ENCODE measurements around the gene SCAMP4. TPM values are rescaled to one million over a fixed set of nuclear protein-coding genes. Genes with fewer than 3 reads are reported as not detected.

Gene SCAMP4
- total RNA-seq, 2 experiments from 2014 or later: 21.3 to 49.9 TPM

DNA sequence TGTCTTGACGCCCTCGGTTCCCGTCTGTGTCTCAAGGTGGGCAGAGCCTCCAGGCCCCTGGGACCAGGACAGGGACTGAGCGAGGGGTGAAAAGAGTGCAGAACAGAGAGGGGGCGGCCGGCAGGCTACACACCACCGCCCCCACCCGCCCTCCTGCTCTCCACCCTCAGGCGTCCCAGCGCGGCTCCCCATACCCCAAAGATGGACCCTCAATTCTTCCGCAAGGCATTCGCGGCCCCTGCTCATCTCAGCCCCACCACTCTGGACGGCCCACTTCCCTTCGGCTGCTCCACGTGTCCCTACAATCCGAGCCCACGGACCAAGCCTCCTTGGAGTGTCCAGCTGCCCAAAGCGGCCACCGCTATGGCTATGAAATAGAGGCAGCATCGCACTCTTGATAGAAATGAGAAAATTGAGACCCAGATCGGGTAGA is 43.6 kb upstream of the SCAMP4 start:
- CTCF ChIA-PET (ENCODE audit: unreplicated experiment): no interaction called here
- Histone ChIP-seq H3K27ac (ENCODE audit: low read depth, low read length, poor library complexity, severe bottlenecking) (peak overlapping the region; percentile 68), H3K36me3 (ENCODE audit: insufficient read depth, low read length) (peaks cover 11% of the 10 kb centered on the region; the same call in 1 of the 2 replicates), H3K4me1 (ENCODE audit: insufficient read depth, low read length, poor library complexity, severe bottlenecking) (peaks cover 59% of the 10 kb centered on the region), H3K4me3 (ENCODE audit: low read depth, low read length, poor library complexity, severe bottlenecking) (peak overlapping the region; percentile 97), H4K20me1 (ENCODE audit: insufficient read depth, low read length) (peaks cover 23% of the 10 kb centered on the region), H3K9me2 (ENCODE audit: insufficient read depth, low read length) (no peaks in the 10 kb centered on the region), H3K9me3 (ENCODE audit: low read length) (no peaks in the 10 kb centered on the region), H3K4me2 (ENCODE audit: low read length) (peak overlapping the region; percentile 98), H2AFZ (ENCODE audit: low read length) (no peak overlapping the region), H3K79me2 (ENCODE audit: insufficient read depth, low read depth, low read length) (peaks cover 55% of the 10 kb centered on the region)
- no TSS peak for BruUV-seq (replicated peaks)
- TF ChIP-seq CTCF (conservative IDR thresholded peaks at IDR 0.05; ENCODE audit: low read length) (no peak), EZH2phosphoT487 (IDR thresholded peaks at IDR 0.05; ENCODE audit: borderline replicate concordance, low read depth, low read length) (no peak)
- POLR2A ChIA-PET: no interaction called here
- DNase-seq (ENCODE audit: low spot score): no peak
- intact Hi-C loops (cut with micrococcal nuclease; ENCODE audit: unreplicated experiment): no loop called here

- DNase-seq (ENCODE audit: low spot score): no peak
- Histone ChIP-seq H3K4me1 (ENCODE audit: insufficient read depth, low read length, poor library complexity, severe bottlenecking) (peaks cover 55% of the 10 kb centered on the region), H3K9me3 (ENCODE audit: low read length) (no peaks in the 10 kb centered on the region), H3K4me2 (ENCODE audit: low read length) (peak overlapping the region; percentile 98), H3K9me2 (ENCODE audit: insufficient read depth, low read length) (no peaks in the 10 kb centered on the region), H4K20me1 (ENCODE audit: insufficient read depth, low read length) (peaks cover 23% of the 10 kb centered on the region), H3K27ac (ENCODE audit: low read depth, low read length, poor library complexity, severe bottlenecking) (peak overlapping the region; percentile 68), H3K4me3 (ENCODE audit: low read depth, low read length, poor library complexity, severe bottlenecking) (peak overlapping the region; percentile 97), H2AFZ (ENCODE audit: low read length) (no peak overlapping the region), H3K36me3 (ENCODE audit: insufficient read depth, low read length) (peaks cover 11% of the 10 kb centered on the region; the same call in 1 of the 2 replicates), H3K79me2 (ENCODE audit: insufficient read depth, low read depth, low read length) (peaks cover 53% of the 10 kb centered on the region)
- ChIA-PET POLR2A (no interaction called here), CTCF (ENCODE audit: unreplicated experiment) (no interaction called here)
- BruUV-seq (replicated peaks): TSS peak; percentile 52
- TF ChIP-seq CTCF (conservative IDR thresholded peaks at IDR 0.05; ENCODE audit: low read length): no peak
- no peak for TF ChIP-seq EZH2phosphoT487 (IDR thresholded peaks at IDR 0.05; ENCODE audit: borderline replicate concordance, low read depth, low read length)
- intact Hi-C loops (cut with micrococcal nuclease; ENCODE audit: unreplicated experiment): no loop called here
Observed at GRCh38 chr19:1862068-1862423, 43.2 kb upstream of the SCAMP4 start.

DNA sequence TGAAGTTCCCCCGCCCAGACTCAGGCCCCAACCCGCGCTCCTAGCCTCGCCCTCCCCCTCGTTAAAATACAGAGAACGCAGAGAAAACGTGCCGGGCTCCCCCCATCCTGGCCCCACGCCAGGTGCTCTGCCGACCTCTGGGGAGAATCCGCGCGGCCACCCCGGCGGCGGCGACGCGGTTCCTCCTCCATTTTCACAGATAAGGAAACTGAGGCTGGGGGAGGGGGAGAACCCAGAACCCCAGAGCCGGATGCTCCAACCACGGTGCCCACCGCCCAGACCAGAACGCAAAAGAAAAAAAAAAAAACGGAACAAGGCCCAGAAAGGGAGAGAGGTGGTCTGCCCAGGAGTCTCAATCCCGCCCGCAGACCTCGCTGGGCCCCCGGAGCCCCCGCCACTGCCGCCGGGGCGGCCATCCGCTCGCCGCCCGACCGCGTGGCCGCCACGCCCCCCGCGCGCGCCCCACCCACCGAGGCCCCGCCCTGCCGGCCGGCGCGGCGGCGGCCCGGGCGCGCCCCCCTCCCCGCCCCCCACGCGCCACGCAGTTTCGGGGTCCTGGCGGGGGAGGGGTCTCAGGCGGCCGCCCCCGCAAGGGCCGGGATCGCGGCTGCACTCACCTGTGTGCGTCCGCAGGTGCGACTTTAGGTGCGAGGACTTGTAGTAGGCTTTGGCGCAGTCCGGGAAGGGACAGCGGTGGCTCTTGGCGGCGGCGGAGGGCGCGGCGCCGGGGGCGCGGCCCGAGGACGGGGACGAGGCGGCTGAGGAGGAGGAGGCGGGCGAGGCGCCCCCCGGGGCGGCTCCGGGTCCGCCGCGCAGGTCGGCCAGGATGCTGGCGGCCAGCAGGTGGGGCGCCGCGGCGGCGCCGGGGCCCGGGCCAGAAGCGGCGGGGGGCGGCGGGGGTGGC is 42.5 kb upstream of the SCAMP4 start:
- CTCF ChIA-PET (ENCODE audit: unreplicated experiment): no interaction called here
- H3K79me2 ChIP-seq (ENCODE audit: insufficient read depth, low read depth, low read length): peaks cover 47% of the 10 kb centered on the region

More for the DNA sequence above, 42.5 kb upstream of the SCAMP4 start:
- Histone ChIP-seq H4K20me1 (ENCODE audit: insufficient read depth, low read length) (peaks cover 23% of the 10 kb centered on the region), H3K9me2 (ENCODE audit: insufficient read depth, low read length) (no peaks in the 10 kb centered on the region), H3K4me2 (ENCODE audit: low read length) (peak overlapping the region; percentile 98), H2AFZ (ENCODE audit: low read length) (no peak overlapping the region), H3K27ac (ENCODE audit: low read depth, low read length, poor library complexity, severe bottlenecking) (peak overlapping the region; percentile 68), H3K4me3 (ENCODE audit: low read depth, low read length, poor library complexity, severe bottlenecking) (peak overlapping the region; percentile 97), H3K4me1 (ENCODE audit: insufficient read depth, low read length, poor library complexity, severe bottlenecking) (peaks cover 48% of the 10 kb centered on the region), H3K36me3 (ENCODE audit: insufficient read depth, low read length) (peaks cover 17% of the 10 kb centered on the region; the same call in 1 of the 2 replicates), H3K9me3 (ENCODE audit: low read length) (no peaks in the 10 kb centered on the region)
- TF ChIP-seq CTCF (conservative IDR thresholded peaks at IDR 0.05; ENCODE audit: low read length) (no peak), EZH2phosphoT487 (IDR thresholded peaks at IDR 0.05; ENCODE audit: borderline replicate concordance, low read depth, low read length) (no peak)
- DNase-seq (ENCODE audit: low spot score): peak; percentile 58
- no TSS peak for BruUV-seq (replicated peaks)
- intact Hi-C loops (cut with micrococcal nuclease; ENCODE audit: unreplicated experiment): no loop called here
- POLR2A ChIA-PET: no interaction called here

Measured in OCI-LY7 (cell line).